Smooth muscle cell (in vitro differentiated cells): ENCODE results near the gene NECTIN3. TPM values are rescaled to one million over a fixed set of nuclear protein-coding genes. Genes with fewer than 3 reads are reported as not detected.

Source experiments
- DNase-seq: peaks from one replicate; lab custom pipeline; 2025; ENCODE audit not compliant: unreplicated experiment; lab: John Stamatoyannopoulos, UW
- H2AFZ ChIP-seq: fragments of 200-600 bp; sonication (generic); 2 replicates; pipeline ENCODE4 v1.6.0; 2016; ENCODE audit warnings: antibody characterized with exemption, low read depth, mild to moderate bottlenecking
- H3F3A ChIP-seq: fragments of 200-600 bp; sonication (generic); 2 replicates; pipeline ENCODE4 v1.6.0; 2017; ENCODE audit warnings: antibody characterized with exemption, low read depth
- H3K27ac ChIP-seq: fragments of 200-600 bp; sonication (generic); 2 replicates; pipeline ENCODE4 v1.5.1; 2016; ENCODE audit warnings: low read depth, mild to moderate bottlenecking
- H3K27me3 ChIP-seq: fragments of 200-600 bp; sonication (generic); 2 replicates; pipeline ENCODE4 v1.6.1; 2016; ENCODE audit warnings: low read depth, mild to moderate bottlenecking
- H3K36me3 ChIP-seq: fragments of 200-600 bp; sonication (generic); 2 replicates; pipeline ENCODE4 v1.5.1; 2016; ENCODE audit warnings: low read depth
- H3K4me1 ChIP-seq: fragments of 200-600 bp; sonication (generic); 2 replicates; pipeline ENCODE4 v1.5.1; 2016; ENCODE audit warnings: low read depth
- H3K4me2 ChIP-seq: fragments of 200-600 bp; sonication (generic); 2 replicates; pipeline ENCODE4 v1.6.0; 2016; ENCODE audit warnings: mild to moderate bottlenecking
- H3K4me3 ChIP-seq: fragments of 200-600 bp; sonication (generic); 2 replicates; pipeline ENCODE4 v1.5.1; 2016; ENCODE audit warnings: mild to moderate bottlenecking
- H3K79me2 ChIP-seq: fragments of 200-600 bp; sonication (generic); 2 replicates; pipeline ENCODE4 v1.6.0; 2016; ENCODE audit warnings: low read depth, mild to moderate bottlenecking
- H3K9ac ChIP-seq: fragments of 200-600 bp; sonication (generic); 2 replicates; pipeline ENCODE4 v1.6.0; 2016; ENCODE audit warnings: low read depth
- H3K9me3 ChIP-seq: fragments of 200-600 bp; sonication (generic); replicated peaks from 2 replicates; pipeline ENCODE4 v1.5.1; 2016; ENCODE audit warnings: low read depth
- H4K20me1 ChIP-seq: fragments of 200-600 bp; sonication (generic); 2 replicates; pipeline ENCODE4 v1.6.0; 2016; ENCODE audit warnings: low read depth
- WGBS: methylation state at CpG from one replicate; pipeline ENCODE4 v1.1.7; 2016; ENCODE audit warnings: low lambda C conversion rate; 5-methylcytosine and 5-hydroxymethylcytosine counted together
- polyA plus RNA-seq: library from polyadenylated mRNA; unstranded; fragments of >200 nt; fragmentation: Nextera tagmentation; extraction: Ambion mirVana; gene quantifications from 2 replicates; pipeline ENCODE4 v1.2.1, GENCODE V29; 2016
- total RNA-seq: library from RNA; depleted of rRNA; stranded (reverse); fragments of >200 nt; gene quantifications from 2 replicates; pipeline ENCODE4 v1.2.3, GENCODE V29; 2014
- TF ChIP-seq, protein P1 (sequence below): fragments of 200-600 bp; sonication (generic); IDR thresholded peaks from 2 replicates; pipeline ENCODE4 v1.5.1; 2017; ENCODE audit warnings: borderline replicate concordance, mild to moderate bottlenecking, antibody characterized with exemption; ENCODE audit not compliant: insufficient read depth, poor library complexity, severe bottlenecking

The NECTIN3 gene, protein sequence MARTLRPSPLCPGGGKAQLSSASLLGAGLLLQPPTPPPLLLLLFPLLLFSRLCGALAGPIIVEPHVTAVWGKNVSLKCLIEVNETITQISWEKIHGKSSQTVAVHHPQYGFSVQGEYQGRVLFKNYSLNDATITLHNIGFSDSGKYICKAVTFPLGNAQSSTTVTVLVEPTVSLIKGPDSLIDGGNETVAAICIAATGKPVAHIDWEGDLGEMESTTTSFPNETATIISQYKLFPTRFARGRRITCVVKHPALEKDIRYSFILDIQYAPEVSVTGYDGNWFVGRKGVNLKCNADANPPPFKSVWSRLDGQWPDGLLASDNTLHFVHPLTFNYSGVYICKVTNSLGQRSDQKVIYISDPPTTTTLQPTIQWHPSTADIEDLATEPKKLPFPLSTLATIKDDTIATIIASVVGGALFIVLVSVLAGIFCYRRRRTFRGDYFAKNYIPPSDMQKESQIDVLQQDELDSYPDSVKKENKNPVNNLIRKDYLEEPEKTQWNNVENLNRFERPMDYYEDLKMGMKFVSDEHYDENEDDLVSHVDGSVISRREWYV
- total RNA-seq (58.2 and 76.3 TPM in 2 replicates), polyA plus RNA-seq (10.4 and 13.3 TPM in 2 replicates)

DNA sequence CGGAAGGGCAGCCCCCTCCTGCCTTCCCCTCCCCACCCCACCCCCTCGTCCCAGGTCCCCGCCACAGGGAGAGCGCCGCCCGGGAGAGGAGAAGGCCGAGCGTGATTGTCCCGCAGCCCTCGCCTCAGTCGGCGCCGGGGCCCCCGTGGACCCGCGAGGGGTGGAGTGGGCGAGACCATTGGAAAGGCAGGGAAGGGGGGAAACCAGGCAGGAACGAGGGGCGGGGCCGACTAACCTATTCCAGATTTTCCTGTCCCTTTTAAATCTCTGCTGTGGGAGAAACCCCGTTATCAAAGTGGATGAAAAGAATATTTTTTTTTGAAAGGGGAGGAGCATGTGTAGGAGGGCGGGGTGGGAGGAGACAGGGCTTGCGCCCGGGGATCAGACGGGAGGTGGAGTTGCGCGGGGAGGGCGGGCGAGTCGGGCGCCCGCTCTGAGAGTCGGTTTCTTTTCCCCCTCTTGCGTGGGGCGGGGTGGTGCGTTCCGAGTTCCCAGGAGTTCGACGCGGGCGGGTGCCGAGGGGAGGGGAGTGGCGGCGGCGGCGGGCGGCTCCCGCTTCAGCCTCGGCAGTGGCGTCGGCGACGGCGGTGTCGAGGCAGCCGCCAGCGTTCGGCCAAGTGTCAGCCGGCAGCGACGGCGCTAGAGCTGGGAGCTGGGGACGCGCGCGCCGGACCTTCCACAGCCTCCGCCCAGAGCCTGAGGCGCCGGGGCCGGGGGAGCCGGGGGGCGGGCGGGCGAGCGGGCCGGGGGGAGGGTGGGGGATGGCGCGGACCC is at the start of gene NECTIN3:
TSS of gene NECTIN3 (plus strand) at position 560 of the 774 bp plus-strand sequence. CDS start at position 762, 202 bp downstream.
- peak; percentile 92 for DNase-seq
- peaks cover 45% of the 10 kb centered on the region for H4K20me1 ChIP-seq
- peaks cover 57% of the 10 kb centered on the region for H3K79me2 ChIP-seq
- TF ChIP-seq, protein P1, sequence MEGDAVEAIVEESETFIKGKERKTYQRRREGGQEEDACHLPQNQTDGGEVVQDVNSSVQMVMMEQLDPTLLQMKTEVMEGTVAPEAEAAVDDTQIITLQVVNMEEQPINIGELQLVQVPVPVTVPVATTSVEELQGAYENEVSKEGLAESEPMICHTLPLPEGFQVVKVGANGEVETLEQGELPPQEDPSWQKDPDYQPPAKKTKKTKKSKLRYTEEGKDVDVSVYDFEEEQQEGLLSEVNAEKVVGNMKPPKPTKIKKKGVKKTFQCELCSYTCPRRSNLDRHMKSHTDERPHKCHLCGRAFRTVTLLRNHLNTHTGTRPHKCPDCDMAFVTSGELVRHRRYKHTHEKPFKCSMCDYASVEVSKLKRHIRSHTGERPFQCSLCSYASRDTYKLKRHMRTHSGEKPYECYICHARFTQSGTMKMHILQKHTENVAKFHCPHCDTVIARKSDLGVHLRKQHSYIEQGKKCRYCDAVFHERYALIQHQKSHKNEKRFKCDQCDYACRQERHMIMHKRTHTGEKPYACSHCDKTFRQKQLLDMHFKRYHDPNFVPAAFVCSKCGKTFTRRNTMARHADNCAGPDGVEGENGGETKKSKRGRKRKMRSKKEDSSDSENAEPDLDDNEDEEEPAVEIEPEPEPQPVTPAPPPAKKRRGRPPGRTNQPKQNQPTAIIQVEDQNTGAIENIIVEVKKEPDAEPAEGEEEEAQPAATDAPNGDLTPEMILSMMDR = no peak
- H3K9ac ChIP-seq = peak within 1 kb of the TSS; percentile 78
- H3K4me1 ChIP-seq = peaks cover 11% of the 10 kb centered on the region
- peak within 1 kb of the TSS; percentile 92 for H2AFZ ChIP-seq
- H3K4me3 ChIP-seq = peak within 1 kb of the TSS; percentile 90
- 1% methylated on average over 27 of the region's 79 CpGs for WGBS
- no peaks in the 10 kb centered on the region for H3F3A ChIP-seq
- H3K9me3 ChIP-seq = no peaks in the 10 kb centered on the region
- H3K4me2 ChIP-seq = peak within 1 kb of the TSS; percentile 95
- no peaks in the 10 kb centered on the region for H3K27me3 ChIP-seq
- peak within 1 kb of the TSS; percentile 75 for H3K27ac ChIP-seq
- H3K36me3 ChIP-seq = no peaks in the 10 kb centered on the region

DNA sequence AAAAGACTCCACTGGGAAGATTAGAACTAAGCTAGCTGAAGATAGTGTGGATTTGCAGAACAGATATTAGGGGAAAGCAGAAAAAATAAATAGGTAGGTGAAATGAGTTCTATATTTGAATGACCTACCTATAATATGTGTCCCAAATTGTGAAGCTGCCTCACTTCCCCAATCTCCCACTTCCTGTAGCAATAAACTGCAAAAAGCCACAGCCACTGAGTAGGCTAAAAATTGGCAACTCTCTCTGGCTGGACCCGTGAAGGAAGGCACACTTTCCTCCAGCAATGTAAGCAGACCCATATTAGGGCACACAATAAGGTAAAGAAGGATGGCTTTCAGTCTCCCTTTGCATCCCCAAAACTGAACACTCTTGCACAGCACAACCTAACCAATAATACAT is 43.7 kb upstream of the NECTIN3 start:
- no peaks in the 10 kb centered on the region for H3K36me3 ChIP-seq
- no peaks in the 10 kb centered on the region for H3K27me3 ChIP-seq
- no peaks in the 10 kb centered on the region for H4K20me1 ChIP-seq
- H3K9ac ChIP-seq = no peak overlapping the region
- no peak overlapping the region for H2AFZ ChIP-seq
- TF ChIP-seq, protein P1 = no peak
- no peaks in the 10 kb centered on the region for H3K79me2 ChIP-seq
- no peak overlapping the region for H3K4me2 ChIP-seq
- 77% methylated on average over 1 of the region's 1 CpG for WGBS
- H3K4me3 ChIP-seq = no peak overlapping the region
- no peak overlapping the region for H3K27ac ChIP-seq
- DNase-seq = no peak
- H3K9me3 ChIP-seq = no peaks in the 10 kb centered on the region
- no peaks in the 10 kb centered on the region for H3F3A ChIP-seq
- no peaks in the 10 kb centered on the region for H3K4me1 ChIP-seq

DNA sequence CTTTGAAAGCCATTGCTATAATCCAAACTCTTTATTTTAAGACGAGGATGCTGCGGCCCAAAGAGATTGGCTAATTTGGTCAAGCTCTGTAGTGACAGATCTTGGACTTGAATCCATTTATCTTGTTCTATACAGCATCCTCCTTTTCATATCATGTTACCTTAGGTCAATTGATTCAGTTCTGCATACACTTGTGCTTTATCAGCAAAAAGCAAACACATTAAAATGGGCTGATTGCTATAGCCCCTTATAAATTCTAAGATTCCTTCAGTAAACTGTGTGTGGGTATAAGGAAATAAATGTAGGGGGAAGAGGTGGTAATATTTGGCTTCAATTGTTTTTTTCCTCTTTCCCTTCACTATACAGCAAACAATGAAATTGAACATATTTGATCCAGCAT is 40.1 kb upstream of the NECTIN3 start:
- Histone ChIP-seq H3F3A (no peaks in the 10 kb centered on the region), H3K4me2 (no peak overlapping the region), H3K9me3 (no peaks in the 10 kb centered on the region), H2AFZ (no peak overlapping the region), H3K36me3 (no peaks in the 10 kb centered on the region), H3K9ac (no peak overlapping the region), H4K20me1 (no peaks in the 10 kb centered on the region), H3K27ac (no peak overlapping the region), H3K27me3 (no peaks in the 10 kb centered on the region), H3K79me2 (no peaks in the 10 kb centered on the region), H3K4me1 (no peaks in the 10 kb centered on the region), H3K4me3 (no peak overlapping the region)
- DNase-seq = no peak
- TF ChIP-seq, protein P1 = no peak
- 93% methylated on average over 2 of the region's 2 CpGs for WGBS
